SK-N-SH (cell line): Measurements from ENCODE around the gene C8G. TPM values are rescaled to one million over a fixed set of nuclear protein-coding genes. Genes with fewer than 3 reads are reported as not detected.

ENCODE experiments used
- CTCF ChIA-PET: fragments of 300-600, 350-600 bp; formaldehyde crosslinking; extraction: SDS; loops from one replicate; lab custom pipeline; 2021; lab: Yijun Ruan, JAX
- POLR2A ChIA-PET: fragments of 350-600 bp; sonication (Branson Sonifier 250); formaldehyde crosslinking; extraction: SDS; loops from one replicate; lab custom pipeline; 2020; ENCODE audit warnings: antibody characterized with exemption, inconsistent platforms; lab: Yijun Ruan, JAX
- DNase-seq: peaks from one replicate; pipeline ENCODE4 v3.0.0; 2012
- H2AFZ ChIP-seq: fragments of 200-600 bp; sonication (generic); 2 replicates; pipeline ENCODE4 v1.8.1; 2016; ENCODE audit warnings: antibody characterized with exemption, mild to moderate bottlenecking, low read depth
- H3F3A ChIP-seq: fragments of 200-600 bp; sonication (generic); replicated peaks from 2 replicates; pipeline ENCODE3; 2016; ENCODE audit warnings: antibody characterized with exemption, mild to moderate bottlenecking; ENCODE audit not compliant: insufficient read depth
- H3K27ac ChIP-seq, 2 experiments: fragments of 200-500 bp in 1 of 2; fragments of 200-600 bp in 1 of 2; sonication (Bioruptor generic) in 1 of 2; sonication (generic), shearing (Covaris generic) in 1 of 2; 2 replicates each; pipeline versions ENCODE4 v1.5.1 to v1.6.1; 2014 to 2016; ENCODE audit warnings: low read depth in 2 of 2, inconsistent platforms in 1 of 2, low read length in 1 of 2, mild to moderate bottlenecking in 1 of 2, mixed read lengths in 1 of 2
- H3K27me3 ChIP-seq: fragments of 200-600 bp; sonication (generic), shearing (Covaris generic); 2 replicates; pipeline ENCODE4 v1.6.1; 2016; ENCODE audit warnings: mixed run types; ENCODE audit not compliant: insufficient read depth
- H3K36me3 ChIP-seq, 2 experiments: fragments of 200-500 bp in 1 of 2; fragments of 200-600 bp in 1 of 2; sonication (Bioruptor generic) in 1 of 2; sonication (generic) in 1 of 2; replicated peaks in 1 of 2; 2 replicates each; pipeline versions ENCODE3 to v1.5.1; 2014 to 2016; ENCODE audit warnings: low read length in 1 of 2, mild to moderate bottlenecking in 1 of 2; ENCODE audit not compliant: insufficient read depth in 2 of 2, control insufficient read depth in 1 of 2
- H3K4me1 ChIP-seq, 2 experiments: fragments of 200-500 bp in 1 of 2; fragments of 200-600 bp in 1 of 2; sonication (Bioruptor generic) in 1 of 2; sonication (generic), shearing (Covaris generic) in 1 of 2; 2 replicates each; pipeline versions ENCODE4 v1.5.1 to v1.6.1; 2014 to 2016; ENCODE audit warnings: low read depth in 1 of 2, low read length in 1 of 2, mixed run types in 1 of 2; ENCODE audit not compliant: insufficient read depth in 2 of 2, control insufficient read depth in 1 of 2
- H3K4me2 ChIP-seq: fragments of 200-600 bp; sonication (generic), shearing (Covaris generic); 2 replicates; pipeline ENCODE4 v1.6.1; 2017; ENCODE audit warnings: mixed run types
- H3K4me3 ChIP-seq, 2 experiments: fragments of 200-500 bp in 1 of 2; fragments of 200-600 bp in 1 of 2; sonication (Bioruptor generic) in 1 of 2; sonication (generic), shearing (Covaris generic) in 1 of 2; 2 replicates each; pipeline versions ENCODE4 v1.5.1 to v1.8.1; 2014 to 2016; ENCODE audit warnings: low read depth in 2 of 2, inconsistent platforms in 1 of 2, low read length in 1 of 2, mild to moderate bottlenecking in 1 of 2, mixed read lengths in 1 of 2, moderate library complexity in 1 of 2
- H3K79me2 ChIP-seq: fragments of 200-600 bp; sonication (generic); 2 replicates; pipeline ENCODE4 v1.8.1; 2017; ENCODE audit warnings: mild to moderate bottlenecking; ENCODE audit not compliant: insufficient read depth
- H3K9ac ChIP-seq: fragments of 200-600 bp; sonication (generic); 2 replicates; pipeline ENCODE4 v1.6.1; 2017; ENCODE audit warnings: mixed run types
- H3K9me2 ChIP-seq: fragments of 200-600 bp; sonication (generic); 2 replicates; pipeline ENCODE4 v1.6.1; 2017; ENCODE audit warnings: mixed run types
- H3K9me3 ChIP-seq: fragments of 200-600 bp; sonication (generic); 2 replicates; pipeline ENCODE4 v1.6.1; 2017; ENCODE audit warnings: mixed run types, mild to moderate bottlenecking, moderate library complexity
- H4K20me1 ChIP-seq: fragments of 200-600 bp; sonication (generic); 2 replicates; pipeline ENCODE4 v1.6.1; 2017; ENCODE audit warnings: mild to moderate bottlenecking, mixed run types; ENCODE audit not compliant: insufficient read depth
- CHD2 ChIP-seq: fragments of 150-350 bp; IDR thresholded peaks from 2 replicates; pipeline ENCODE4 v1.6.1; 2018; ENCODE audit warnings: low read length; ENCODE audit not compliant: partially characterized antibody
- CTCF ChIP-seq: fragments of 200-600 bp; sonication (generic); IDR thresholded peaks from 2 replicates; pipeline ENCODE4 v1.6.1; 2017; ENCODE audit warnings: antibody characterized with exemption, mild to moderate bottlenecking, moderate library complexity
- EP300 ChIP-seq, 2 experiments: IDR thresholded peaks; 2 replicates each; pipeline versions ENCODE4 v1.4.0 to v1.6.1; 2012; ENCODE audit warnings: borderline replicate concordance in 1 of 2, low read depth in 1 of 2, low read length in 1 of 2
- EZH2phosphoT487 ChIP-seq: fragments of 200-600 bp; sonication (generic); IDR thresholded peaks from 2 replicates; pipeline ENCODE4 v1.6.1; 2017; ENCODE audit warnings: low read depth, mixed run types, mild to moderate bottlenecking, antibody characterized with exemption, moderate library complexity, borderline replicate concordance
- IRF3 ChIP-seq: fragments of 150-350 bp; IDR thresholded peaks from 2 replicates; pipeline ENCODE4 v1.6.1; 2016; ENCODE audit warnings: mild to moderate bottlenecking, low read depth, low read length
- MAX ChIP-seq: IDR thresholded peaks from 2 replicates; pipeline ENCODE4 v1.4.0; 2012; ENCODE audit warnings: low read depth
- MXI1 ChIP-seq: IDR thresholded peaks from 2 replicates; pipeline ENCODE4 v1.6.1; 2012; ENCODE audit warnings: mild to moderate bottlenecking, low read depth, low read length, improper control_type of control experiment
- RCOR1 ChIP-seq: fragments of 150-350 bp; IDR thresholded peaks from 2 replicates; pipeline ENCODE4 v1.6.1; 2017; ENCODE audit warnings: antibody characterized with exemption, low read length
- REST ChIP-seq: IDR thresholded peaks from 2 replicates; pipeline ENCODE4 v1.6.1; 2012; ENCODE audit warnings: mild to moderate bottlenecking, low read depth, low read length, moderate library complexity
- RXRA ChIP-seq: IDR thresholded peaks from 2 replicates; pipeline ENCODE4 v1.4.0; 2012; ENCODE audit warnings: low read depth, mild to moderate bottlenecking, borderline replicate concordance
- SIN3A ChIP-seq: IDR thresholded peaks from 2 replicates; pipeline ENCODE4 v1.6.1; 2012; ENCODE audit warnings: low read depth, mild to moderate bottlenecking, low read length, moderate library complexity, borderline replicate concordance
- TAF1 ChIP-seq: IDR thresholded peaks from 2 replicates; pipeline ENCODE4 v1.6.1; 2012; ENCODE audit warnings: low read depth, mild to moderate bottlenecking, low read length, moderate library complexity, borderline replicate concordance
- TEAD4 ChIP-seq: IDR thresholded peaks from 2 replicates; pipeline ENCODE4 v1.4.0; 2012; ENCODE audit warnings: mild to moderate bottlenecking, borderline replicate concordance; ENCODE audit not compliant: insufficient read depth
- USF2 ChIP-seq: fragments of 150-350 bp; IDR thresholded peaks from 2 replicates; pipeline ENCODE4 v1.6.1; 2017; ENCODE audit warnings: antibody characterized with exemption, low read length, low read depth, borderline replicate concordance
- WGBS: methylation state at CpG from one replicate; pipeline ENCODE4 v1.1.6; 2017; ENCODE audit warnings: low lambda C conversion rate; 5-methylcytosine and 5-hydroxymethylcytosine counted together
- polyA plus RNA-seq, 3 experiments: library from polyadenylated mRNA; depleted of rRNA; stranded (reverse); fragments of >200 nt; gene quantifications; 2 replicates each; pipeline ENCODE4 v1.2.3, GENCODE V29; 2012

Gene C8G
- polyA plus RNA-seq, 1 of the 3 experiments (the other 2 are of a cell fraction) = 0.28 TPM

- no peaks in the 10 kb centered on the region for H3K79me2 ChIP-seq
- TF ChIP-seq EZH2phosphoT487 (no peak), TAF1 (no peak), MAX (no peak), REST (no peak), RCOR1 (no peak), EP300 (IDR thresholded peaks at IDR 0.05; ENCODE audit: borderline replicate concordance in 1 of 2, low read depth in 1 of 2, low read length in 1 of 2) (no peak), SIN3A (no peak), RXRA (no peak), TEAD4 (no peak), USF2 (no peak)
- H3K9me3 ChIP-seq = no peaks in the 10 kb centered on the region
- H3K9ac ChIP-seq = no peak overlapping the region
- no peaks in the 10 kb centered on the region for H3K9me2 ChIP-seq
- H3K4me1 ChIP-seq = peaks cover 0 to 2% of the 10 kb centered on the region in 2 experiments; a peak in 1 of 4 replicates
- no peak for DNase-seq
- H2AFZ ChIP-seq = no peak overlapping the region
- ChIA-PET POLR2A (no interaction called here), CTCF (interaction anchor here (1.1 to 1.2 kb wide), 2 partner anchors 18 to 23 kb away, joined by 3 to 4 read pairs; partner anchors contain the start of gene FBXW5)
- 82% methylated on average over 3 of the region's 11 CpGs for WGBS
- no peak overlapping the region for H3K27ac ChIP-seq
- H3K27me3 ChIP-seq = no peaks in the 10 kb centered on the region
- H4K20me1 ChIP-seq = no peaks in the 10 kb centered on the region
- peaks cover 0 to 35% of the 10 kb centered on the region in 2 experiments for H3K36me3 ChIP-seq
- no peak overlapping the region for H3K4me2 ChIP-seq
- H3K4me3 ChIP-seq = no peak overlapping the region
- H3F3A ChIP-seq = no peaks in the 10 kb centered on the region
These were observed 23.7 kb upstream of the C8G start for GRCh38 chr9:136921307-136921706.

GRCh38 chr9:136921718-136922117 lies 23.3 kb upstream of the C8G start:
- Histone ChIP-seq H3K79me2 (no peaks in the 10 kb centered on the region), H3K4me1 (peaks cover 0 to 2% of the 10 kb centered on the region in 2 experiments; a peak in 1 of 4 replicates), H3K9me3 (no peaks in the 10 kb centered on the region), H3K9me2 (no peaks in the 10 kb centered on the region), H3F3A (no peaks in the 10 kb centered on the region), H4K20me1 (no peaks in the 10 kb centered on the region), H3K27me3 (no peaks in the 10 kb centered on the region), H3K4me3 (no peak overlapping the region), H3K27ac (no peak overlapping the region; a peak in 1 of 4 replicates), H2AFZ (no peak overlapping the region), H3K4me2 (no peak overlapping the region), H3K36me3 (peaks cover 0 to 33% of the 10 kb centered on the region in 2 experiments), H3K9ac (no peak overlapping the region)
- DNase-seq = no peak
- ChIA-PET POLR2A (no interaction called here), CTCF (interaction anchor here (1.2 kb wide), 1 partner anchor 22 kb away, joined by 4 read pairs; the partner anchor contains the start of gene FBXW5)
- 96% methylated on average over 9 of the region's 10 CpGs for WGBS
- TF ChIP-seq IRF3 (no peak), CHD2 (no peak), CTCF (no peak), MXI1 (no peak), USF2 (no peak)
